ENCODE results near the gene PTGIR.

Gene PTGIR

GRCh38 chr19:46624958-46625661 is at the start of gene PTGIR:
Gene PTGIR (minus strand): TSS chr19:46625089. CDS start chr19:46624225, 864 bp downstream.
- DNase-seq = peak; percentile 52 to 65

DNA sequence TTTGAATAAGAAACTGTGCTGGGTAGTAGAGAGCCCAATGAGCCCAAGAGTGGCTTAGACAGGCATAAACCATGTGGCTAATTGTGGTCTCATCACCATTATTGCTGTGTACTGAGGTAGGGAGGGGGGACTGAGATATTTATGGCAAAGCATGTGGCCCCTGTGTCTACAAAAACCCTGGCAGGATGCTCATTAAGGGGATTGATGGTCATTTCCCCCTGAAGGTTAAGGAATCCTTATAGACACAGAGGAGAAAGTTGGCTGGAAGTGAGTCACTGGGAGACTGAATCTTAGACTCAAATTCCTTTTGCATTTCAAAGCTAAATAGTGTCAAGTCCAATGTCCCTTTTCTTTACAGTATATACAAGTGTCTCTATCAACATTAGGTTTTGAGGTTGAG is 45.9 kb upstream of the PTGIR start:
- no peak for DNase-seq

GRCh38 chr19:46668662-46669061 is 43.8 kb upstream of the PTGIR start:
- no peak for DNase-seq

GRCh38 chr19:46665072-46665471 is 40.2 kb upstream of the PTGIR start:
- DNase-seq = no peak

- DNase-seq = peak; percentile 78 to 86
These were observed 37.1 kb upstream of the PTGIR start for GRCh38 chr19:46661735-46662592.

- peak; percentile 100 for DNase-seq
These were observed 36.3 kb upstream of the PTGIR start, which contains the start of gene DACT3 for GRCh38 chr19:46661020-46661731. Gene DACT3 (minus strand): TSS chr19:46661182. CDS start chr19:46661064, 118 bp downstream.

- DNase-seq = no peak
These were observed 35.7 kb upstream of the PTGIR start for GRCh38 chr19:46660551-46661019.

GRCh38 chr19:46660008-46660517 is 35.2 kb upstream of the PTGIR start:
- DNase-seq = peak in 1 of 2 experiments; percentile 29

DNA sequence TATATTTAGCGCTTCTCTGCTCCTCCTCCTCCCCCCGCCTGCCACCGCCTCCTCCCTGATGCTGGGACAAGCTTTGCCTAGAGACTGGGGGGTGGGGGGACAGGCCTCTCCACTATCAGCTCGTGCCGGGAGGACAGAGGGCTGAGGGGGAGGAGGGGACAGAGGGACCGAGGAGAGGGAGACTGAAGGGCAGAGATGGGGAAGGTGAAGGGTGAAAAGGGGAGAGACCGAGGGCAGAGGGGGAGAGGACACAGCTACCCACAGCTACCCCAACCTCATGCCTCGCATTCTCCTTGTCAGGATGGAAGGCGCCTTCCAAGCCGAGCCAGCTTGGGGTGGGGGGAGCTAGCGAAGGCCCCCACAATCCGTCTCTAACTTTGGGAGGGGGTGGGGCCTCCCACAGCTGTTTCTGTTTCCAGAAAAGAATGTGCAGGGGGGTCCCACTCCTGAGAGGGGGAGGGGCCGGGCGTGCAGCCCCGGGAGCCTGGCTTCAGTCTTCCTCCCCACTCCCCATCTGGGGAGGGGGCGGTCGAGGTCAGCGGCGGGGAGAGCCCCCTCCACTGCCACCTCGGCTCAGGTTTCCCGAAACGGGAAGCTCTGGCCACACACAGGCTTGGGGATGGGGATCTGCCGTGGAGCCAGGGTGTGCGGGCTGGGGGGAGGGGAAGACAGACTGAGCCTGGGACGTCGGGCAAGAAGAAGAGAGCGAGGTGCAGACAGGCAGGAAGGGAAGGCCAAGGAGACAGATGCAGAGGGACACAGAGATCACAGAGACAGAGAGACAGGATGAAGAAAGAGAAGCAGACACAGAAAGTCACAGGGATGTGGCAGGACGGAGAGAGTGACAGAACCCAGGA is 34.5 kb upstream of the PTGIR start:
- DNase-seq = peak in 1 of 2 experiments; percentile 30

GRCh38 chr19:46656541-46656940 is 31.7 kb upstream of the PTGIR start:
- DNase-seq = no peak

- no peak for DNase-seq
These were observed 29.8 kb upstream of the PTGIR start for GRCh38 chr19:46654621-46655152.

GRCh38 chr19:46650445-46650844 is 25.6 kb upstream of the PTGIR start:
- no peak for DNase-seq

DNA sequence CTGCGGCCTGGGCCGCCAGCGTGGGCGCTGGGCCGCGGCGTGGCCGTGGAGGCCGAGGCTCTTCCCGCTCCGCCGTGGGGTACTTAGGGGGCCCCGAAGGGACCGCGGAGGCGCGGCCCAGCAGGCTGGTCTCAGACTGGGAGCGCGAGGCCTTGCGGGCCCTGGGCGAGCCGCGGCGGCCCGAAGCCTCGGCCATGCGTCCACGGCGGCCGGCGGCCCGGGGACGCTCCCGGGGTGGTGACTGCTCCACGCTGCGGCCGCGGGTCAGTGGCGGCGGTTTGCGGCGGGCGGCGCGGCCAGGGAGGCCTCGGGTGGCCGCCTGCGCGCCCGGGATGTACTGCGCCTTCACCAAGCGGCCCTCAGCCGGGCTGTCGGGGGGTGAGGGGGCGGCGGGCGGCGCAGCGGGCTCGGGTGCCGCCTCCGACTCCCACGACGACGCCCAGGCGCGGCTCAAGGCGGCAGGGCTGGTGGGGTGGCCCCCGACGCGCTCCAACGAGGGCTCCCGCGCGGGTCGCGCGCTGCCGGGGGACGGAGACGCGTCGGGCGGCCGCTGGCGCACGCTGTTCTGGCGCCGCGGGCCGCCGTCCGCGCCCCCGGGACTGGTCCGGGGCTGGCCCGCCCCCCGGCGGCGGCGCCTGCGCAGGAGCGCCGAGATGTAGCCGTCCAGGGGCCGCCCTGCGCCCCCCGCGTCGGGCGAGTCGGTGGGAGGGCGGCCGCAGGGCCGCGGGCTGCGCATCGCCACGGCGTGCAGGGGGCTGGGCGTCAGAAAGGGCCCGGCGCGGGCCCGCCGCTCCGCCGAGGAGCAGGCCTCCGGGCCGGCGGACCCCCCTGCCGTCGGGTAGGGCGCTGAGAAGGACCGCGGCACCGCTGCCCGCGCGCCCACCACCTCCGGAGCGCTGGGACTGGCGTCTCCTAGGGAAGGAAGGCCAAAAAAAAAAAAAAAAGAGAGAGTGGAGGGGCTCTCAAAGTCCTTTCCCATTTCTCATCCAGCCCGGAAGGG is 24.4 kb upstream of the PTGIR start:
- no peak for DNase-seq

- no peak for DNase-seq
These were observed 23.4 kb upstream of the PTGIR start for GRCh38 chr19:46648060-46648960.

DNA sequence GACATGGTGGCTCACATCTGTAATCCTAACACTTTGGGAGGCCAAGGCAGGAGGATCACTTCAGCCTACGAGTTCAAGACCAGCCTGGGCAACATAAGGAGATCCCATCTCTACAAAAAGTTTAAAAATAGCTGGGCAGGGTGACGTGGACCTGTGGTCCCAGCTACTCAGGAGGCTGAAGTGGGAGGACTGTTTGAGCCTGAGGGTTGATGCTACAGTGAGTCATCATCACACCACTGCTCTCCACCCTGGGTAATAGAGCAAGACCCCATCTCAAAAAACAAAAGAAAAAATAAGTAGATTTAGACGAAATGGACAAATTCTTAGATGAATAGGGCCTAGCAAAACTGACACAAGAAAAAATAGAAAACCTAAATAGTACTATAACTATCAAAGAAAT is 21.5 kb upstream of the PTGIR start:
- DNase-seq = no peak

- DNase-seq = no peak
These were observed 19.8 kb upstream of the PTGIR start for GRCh38 chr19:46644720-46645119.

DNA sequence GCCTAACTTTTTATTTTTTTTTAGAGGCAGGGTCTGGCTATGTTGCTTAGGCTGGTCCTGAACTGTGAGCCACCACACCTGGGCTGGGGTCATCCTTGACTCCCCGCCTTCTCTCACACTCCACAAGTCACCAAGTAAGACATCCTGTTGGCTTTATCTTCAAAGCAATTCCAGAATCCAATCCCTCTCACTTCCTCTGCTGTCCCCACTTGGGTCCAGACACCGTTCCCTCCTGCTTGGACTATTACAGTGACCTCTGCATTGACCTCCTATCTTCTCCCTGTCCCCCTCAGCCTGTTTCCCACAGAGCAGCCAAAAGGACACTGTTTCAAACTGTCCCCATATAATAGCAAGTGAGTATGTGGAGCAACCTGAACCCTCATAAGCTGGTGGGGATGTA is 15.8 kb upstream of the PTGIR start:
- no peak for DNase-seq

DNA sequence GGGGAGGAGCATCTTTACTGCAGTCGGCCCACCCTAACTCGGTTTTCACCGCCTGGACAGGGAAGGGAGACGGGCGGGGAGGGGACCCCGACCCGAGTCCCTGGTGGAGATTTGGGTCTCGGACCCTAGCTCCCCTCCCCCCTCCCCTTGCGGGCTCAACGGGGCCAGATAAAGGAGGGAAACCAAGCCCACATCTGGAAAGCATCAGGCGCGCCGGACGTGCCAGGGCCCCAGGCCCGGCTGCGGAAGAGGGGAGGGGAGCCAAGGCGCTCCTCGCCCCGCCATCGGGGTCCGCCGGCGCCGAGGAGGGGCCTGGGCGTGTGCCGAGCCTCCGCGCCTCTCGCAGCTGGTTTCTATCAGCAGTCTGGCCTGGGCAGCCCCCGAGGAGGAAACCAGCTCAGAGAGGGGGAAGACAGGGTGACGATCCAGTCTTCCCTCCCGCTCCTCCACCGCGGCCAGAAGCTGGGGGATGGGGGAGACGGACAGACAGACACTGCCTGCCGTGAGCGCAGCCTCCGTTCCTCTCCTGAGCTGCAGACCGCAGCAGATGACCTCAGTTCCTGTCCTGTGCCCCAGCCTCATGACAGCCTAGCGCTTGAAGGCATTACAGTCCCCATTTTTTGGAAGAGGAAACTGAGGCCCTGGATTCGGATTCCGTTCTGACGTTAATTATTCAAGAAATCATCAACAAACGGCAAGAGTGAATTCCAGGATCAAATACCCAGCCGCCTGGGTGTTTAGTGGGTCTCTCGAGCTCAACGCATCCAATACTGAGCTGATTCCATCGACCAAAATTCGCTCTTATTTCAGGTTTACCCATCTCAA is 14.7 kb upstream of the PTGIR start:
- DNase-seq = peak; percentile 58 to 64
